Caco-2 (cell line): ENCODE results near the gene GULP1. TPM values are rescaled to one million over a fixed set of nuclear protein-coding genes. Genes with fewer than 3 reads are reported as not detected.

Experiments
- BruUV-seq: library from RNA; stranded (reverse); fragments of 400-500 nt; replicated peaks from 2 replicates; lab custom pipeline; 2021; lab: Mats Ljungman, UMichigan
- CTCF ChIA-PET: fragments of 300-600 bp; sonication (Branson Sonifier 250); formaldehyde crosslinking; loops from one replicate; lab custom pipeline; 2022; ENCODE audit warnings: antibody characterized with exemption; lab: Charles Lee
- POLR2A ChIA-PET: fragments of 300-600 bp; sonication (Branson Sonifier 250); formaldehyde crosslinking; loops from one replicate; lab custom pipeline; 2022; ENCODE audit warnings: antibody characterized with exemption; lab: Charles Lee
- DNase-seq, 2 experiments: peaks; one replicate each; pipeline versions ENCODE4 v3.0.0 to v3.0.0-alpha.2; 2020 to 2022
- H3K27me3 ChIP-seq: replicated peaks from 2 replicates; pipeline ENCODE4 v1.6.0; 2011; ENCODE audit warnings: low read length; ENCODE audit not compliant: control insufficient read depth, insufficient read depth
- H3K36me3 ChIP-seq: 2 replicates; pipeline ENCODE4 v1.5.1; 2011; ENCODE audit warnings: low read length; ENCODE audit not compliant: control insufficient read depth, insufficient read depth
- H3K4me1 ChIP-seq: fragments of 250-450 bp; sonication (Bioruptor Pico); 2 replicates; pipeline ENCODE4 v1.5.1; 2020; ENCODE audit warnings: mild to moderate bottlenecking
- H3K4me3 ChIP-seq: 2 replicates; pipeline ENCODE4 v1.5.1; 2011; ENCODE audit warnings: low read depth, mild to moderate bottlenecking, control low read depth, low read length
- H3K9me3 ChIP-seq: fragments of 250-450 bp; sonication (Bioruptor Pico); 2 replicates; pipeline ENCODE4 v1.5.1; 2020; ENCODE audit warnings: mild to moderate bottlenecking, moderate library complexity
- H3K27ac Mint-ChIP-seq: one replicate; pipeline ENCODE4 v1.8.0; 2022; ENCODE audit warnings: mixed read lengths; ENCODE audit not compliant: unreplicated experiment
- H3K27me3 Mint-ChIP-seq: one replicate; pipeline ENCODE4 v1.8.0; 2022; ENCODE audit warnings: mixed read lengths; ENCODE audit not compliant: insufficient read depth, unreplicated experiment
- H3K36me3 Mint-ChIP-seq: one replicate; pipeline ENCODE4 v1.8.0; 2022; ENCODE audit warnings: mild to moderate bottlenecking, mixed read lengths; ENCODE audit not compliant: insufficient read depth, unreplicated experiment
- H3K4me1 Mint-ChIP-seq: one replicate; pipeline ENCODE4 v1.8.0; 2022; ENCODE audit warnings: low read depth, mixed read lengths; ENCODE audit not compliant: unreplicated experiment
- H3K4me3 Mint-ChIP-seq: one replicate; pipeline ENCODE4 v1.8.0; 2022; ENCODE audit warnings: mild to moderate bottlenecking, moderate library complexity, mixed read lengths; ENCODE audit not compliant: unreplicated experiment
- H3K9me3 Mint-ChIP-seq: one replicate; pipeline ENCODE4 v1.8.0; 2022; ENCODE audit warnings: mixed read lengths; ENCODE audit not compliant: unreplicated experiment
- intact Hi-C: fragments of 100-400 bp; cut with micrococcal nuclease; formaldehyde crosslinking; loops from one replicate; pipeline ENCODE4 v1.10.0; 2022; ENCODE audit not compliant: unreplicated experiment
- total RNA-seq: library from RNA; stranded (reverse); gene quantifications from 2 replicates; pipeline ENCODE4 v1.2.3, GENCODE V29; 2022
- TF ChIP-seq, protein P1 (sequence below), 2 experiments: fragments of 200-600 bp in 1 of 2; IDR thresholded peaks; 1 replicate in 1 of 2; 2 replicates in 1 of 2; pipeline versions ENCODE4 v1.5.1 to v1.8.0; 2011 to 2022; ENCODE audit warnings: antibody characterized with exemption in 1 of 2, control low read depth in 1 of 2, inconsistent platforms in 1 of 2, low read depth in 1 of 2, low read length in 1 of 2, mild to moderate bottlenecking in 1 of 2, moderate library complexity in 1 of 2; ENCODE audit not compliant: insufficient read depth in 1 of 2, severe bottlenecking in 1 of 2, unreplicated experiment in 1 of 2

GULP1 gene
- total RNA-seq, 1 experiment from 2014 or later, result 32.4 TPM

DNA sequence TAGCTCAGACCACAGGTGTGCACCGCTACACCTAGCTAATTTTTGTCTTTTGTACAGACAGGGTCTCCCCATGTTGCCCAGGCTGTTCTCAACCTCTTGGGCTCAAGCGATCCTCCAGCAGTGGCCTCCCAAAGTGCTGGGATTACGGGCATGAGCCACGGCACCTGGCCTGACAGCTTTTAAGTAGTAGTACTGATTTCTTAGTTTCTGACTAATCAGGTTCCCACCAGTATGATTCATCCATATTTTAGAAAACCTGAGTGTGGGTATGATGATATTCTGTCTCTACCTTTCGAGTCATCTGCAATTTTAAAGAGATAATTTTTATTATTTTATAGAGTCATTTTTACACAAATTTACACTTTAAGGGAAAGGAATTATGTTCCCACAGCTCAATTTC lies 46.4 kb upstream of the GULP1 start:
- BruUV-seq, result no TSS peak
- CTCF ChIA-PET, result no interaction called here

DNA sequence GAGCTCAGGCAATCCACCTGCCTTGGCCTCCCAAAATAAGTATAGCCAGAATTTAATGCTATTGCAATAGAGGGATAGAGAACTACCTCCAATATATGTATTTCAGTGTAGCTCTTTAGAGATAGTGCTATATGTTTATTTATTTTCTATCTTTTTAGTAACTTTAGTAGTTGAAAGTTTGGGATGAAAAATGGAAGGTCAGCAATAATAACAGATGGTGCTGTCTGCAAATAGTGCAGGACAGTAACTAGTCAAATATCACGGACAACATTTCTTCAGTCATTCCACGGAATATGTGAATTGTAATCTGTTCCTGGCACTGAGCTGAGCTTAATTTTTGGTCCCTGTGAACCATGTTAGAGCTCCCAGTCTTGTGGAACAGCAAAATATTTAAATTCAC lies 43.2 kb upstream of the GULP1 start:
- Mint-ChIP-seq H3K4me3 (no peak overlapping the region), H3K9me3 (no peaks in the 10 kb centered on the region), H3K27me3 (no peaks in the 10 kb centered on the region), H3K27ac (no peak overlapping the region), H3K36me3 (no peaks in the 10 kb centered on the region), H3K4me1 (no peaks in the 10 kb centered on the region)
- Histone ChIP-seq H3K27me3 (no peaks in the 10 kb centered on the region), H3K4me1 (no peaks in the 10 kb centered on the region; the same call in 1 of the 2 replicates), H3K9me3 (no peaks in the 10 kb centered on the region), H3K4me3 (no peak overlapping the region), H3K36me3 (no peaks in the 10 kb centered on the region)
- CTCF ChIA-PET, result no interaction called here
- intact Hi-C loops, result no loop called here
- no peak for DNase-seq
- TF ChIP-seq, protein P1, sequence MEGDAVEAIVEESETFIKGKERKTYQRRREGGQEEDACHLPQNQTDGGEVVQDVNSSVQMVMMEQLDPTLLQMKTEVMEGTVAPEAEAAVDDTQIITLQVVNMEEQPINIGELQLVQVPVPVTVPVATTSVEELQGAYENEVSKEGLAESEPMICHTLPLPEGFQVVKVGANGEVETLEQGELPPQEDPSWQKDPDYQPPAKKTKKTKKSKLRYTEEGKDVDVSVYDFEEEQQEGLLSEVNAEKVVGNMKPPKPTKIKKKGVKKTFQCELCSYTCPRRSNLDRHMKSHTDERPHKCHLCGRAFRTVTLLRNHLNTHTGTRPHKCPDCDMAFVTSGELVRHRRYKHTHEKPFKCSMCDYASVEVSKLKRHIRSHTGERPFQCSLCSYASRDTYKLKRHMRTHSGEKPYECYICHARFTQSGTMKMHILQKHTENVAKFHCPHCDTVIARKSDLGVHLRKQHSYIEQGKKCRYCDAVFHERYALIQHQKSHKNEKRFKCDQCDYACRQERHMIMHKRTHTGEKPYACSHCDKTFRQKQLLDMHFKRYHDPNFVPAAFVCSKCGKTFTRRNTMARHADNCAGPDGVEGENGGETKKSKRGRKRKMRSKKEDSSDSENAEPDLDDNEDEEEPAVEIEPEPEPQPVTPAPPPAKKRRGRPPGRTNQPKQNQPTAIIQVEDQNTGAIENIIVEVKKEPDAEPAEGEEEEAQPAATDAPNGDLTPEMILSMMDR (IDR thresholded peaks at IDR 0.05; ENCODE audit: insufficient read depth in 1 of 2, low read depth in 1 of 2, low read length in 1 of 2, severe bottlenecking in 1 of 2, unreplicated experiment in 1 of 2), result no peak
- POLR2A ChIA-PET, result no interaction called here
- no TSS peak for BruUV-seq

More for the DNA sequence above, 46.4 kb upstream of the GULP1 start:
- Mint-ChIP-seq H3K36me3 (no peaks in the 10 kb centered on the region), H3K27me3 (no peaks in the 10 kb centered on the region), H3K4me1 (no peaks in the 10 kb centered on the region), H3K27ac (no peak overlapping the region), H3K4me3 (no peak overlapping the region), H3K9me3 (no peaks in the 10 kb centered on the region)
- H3K9me3 ChIP-seq, result no peaks in the 10 kb centered on the region
- POLR2A ChIA-PET, result no interaction called here
- TF ChIP-seq, protein P1 (IDR thresholded peaks at IDR 0.05; ENCODE audit: insufficient read depth in 1 of 2, low read depth in 1 of 2, low read length in 1 of 2, severe bottlenecking in 1 of 2, unreplicated experiment in 1 of 2), result no peak
- H3K36me3 ChIP-seq, result no peaks in the 10 kb centered on the region
- H3K4me3 ChIP-seq, result no peak overlapping the region
- no peaks in the 10 kb centered on the region for H3K27me3 ChIP-seq
- intact Hi-C loops, result no loop called here
- no peak for DNase-seq
- H3K4me1 ChIP-seq, result no peaks in the 10 kb centered on the region

DNA sequence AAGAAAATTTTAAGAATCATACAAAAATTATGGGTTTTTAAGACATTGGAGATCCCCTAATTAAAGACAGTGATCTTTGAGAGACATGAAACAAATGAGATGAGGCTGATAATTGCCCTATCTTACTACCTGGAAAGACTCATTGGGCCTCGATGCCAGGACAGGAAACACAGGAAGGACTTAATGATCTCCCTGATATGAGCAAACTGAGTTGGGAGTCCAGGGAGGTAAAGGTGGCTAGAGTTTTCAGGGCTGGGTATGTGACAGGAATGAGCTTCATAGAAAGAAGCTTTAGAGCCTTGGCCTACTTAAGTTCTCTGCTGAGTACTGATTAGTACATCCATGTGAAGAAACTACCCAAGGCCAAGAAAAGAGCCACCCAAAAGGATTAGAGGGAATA lies 40.6 kb upstream of the GULP1 start:
- H3K27me3 ChIP-seq, result no peaks in the 10 kb centered on the region
- ChIA-PET CTCF (no interaction called here), POLR2A (no interaction called here)
- no peak for DNase-seq
- no peaks in the 10 kb centered on the region for H3K9me3 ChIP-seq
- H3K36me3 Mint-ChIP-seq, result no peaks in the 10 kb centered on the region
- H3K27me3 Mint-ChIP-seq, result no peaks in the 10 kb centered on the region
- intact Hi-C loops, result no loop called here
- H3K4me3 ChIP-seq, result no peak overlapping the region
- no peaks in the 10 kb centered on the region for H3K9me3 Mint-ChIP-seq
- H3K4me1 Mint-ChIP-seq, result no peaks in the 10 kb centered on the region
- no peak overlapping the region for H3K27ac Mint-ChIP-seq
- H3K4me1 ChIP-seq, result no peaks in the 10 kb centered on the region; the same call in 1 of the 2 replicates
- no peak overlapping the region for H3K4me3 Mint-ChIP-seq
- no peaks in the 10 kb centered on the region for H3K36me3 ChIP-seq
- BruUV-seq, result no TSS peak
- TF ChIP-seq, protein P1 (IDR thresholded peaks at IDR 0.05; ENCODE audit: insufficient read depth in 1 of 2, low read depth in 1 of 2, low read length in 1 of 2, severe bottlenecking in 1 of 2, unreplicated experiment in 1 of 2), result no peak
